ENCODE measurements around the gene SEPTIN1. TPM values are rescaled to one million over a fixed set of nuclear protein-coding genes. Genes with fewer than 3 reads are reported as not detected.

SEPTIN1 gene
- total and polyA plus RNA-seq, 2 of the 13 experiments (the other 11 are each of a cell fraction or from before 2014, with no cell fraction given) = 0.18 to 0.67 TPM

- TF ChIP-seq ZNF275 (CRISPR knock-in tag; IDR thresholded peaks at IDR 0.05; ENCODE audit: borderline replicate concordance) = 0 out of 2 replicates have a peak, but pooled peaks have one; percentile 14
- TF ChIP-seq ZNF234 (CRISPR knock-in tag; conservative IDR thresholded peaks at IDR 0.05) = no peak
- peak; percentile 79; the same call in 1 of the 2 replicates for TF ChIP-seq ZNF564 (CRISPR knock-in tag; IDR thresholded peaks at IDR 0.05)
- TF ChIP-seq ZNF20 (CRISPR knock-in tag; IDR thresholded peaks at IDR 0.05) = 0 out of 2 replicates have a peak, but pooled peaks have one; percentile 9
- TF ChIP-seq ZNF225 (CRISPR knock-in tag; IDR thresholded peaks at IDR 0.05) = peak; percentile 50; the same call in 1 of the 2 replicates
- TF ChIP-seq NFKB2 (CRISPR knock-in tag; IDR thresholded peaks at IDR 0.05; ENCODE audit: borderline replicate concordance) = 0 out of 2 replicates have a peak, but pooled peaks have one; percentile 13
- TF ChIP-seq PRPF4 (IDR thresholded peaks at IDR 0.05; ENCODE audit: low read depth, low read length, poor library complexity, severe bottlenecking) = peak; percentile 15
- peak; percentile 59 for TF ChIP-seq AGO2 (optimal IDR thresholded peaks at IDR 0.05; ENCODE audit: low read depth, low read length)
- peak; percentile 59; the same call in 1 of the 2 replicates for TF ChIP-seq ZNF589 (CRISPR knock-in tag; conservative IDR thresholded peaks at IDR 0.05)
- no peak for TF ChIP-seq ZNF883 (CRISPR knock-in tag; IDR thresholded peaks at IDR 0.05; ENCODE audit: not compliant biosample characterization)
- TF ChIP-seq ZNF451 (CRISPR knock-in tag; IDR thresholded peaks at IDR 0.05) = peak; percentile 77
- no peak for TF ChIP-seq KDM3A (CRISPR knock-in tag; IDR thresholded peaks at IDR 0.05; ENCODE audit: low read depth)
- no peak for TF ChIP-seq FOXA3 (CRISPR knock-in tag; IDR thresholded peaks at IDR 0.05)
- TF ChIP-seq TBL1XR1 (IDR thresholded peaks at IDR 0.05; ENCODE audit: borderline replicate concordance, low read length, partially characterized antibody) = no peak
- TF ChIP-seq RARA (CRISPR knock-in tag; IDR thresholded peaks at IDR 0.05) = no peak
- TF ChIP-seq KLF16 (CRISPR knock-in tag; IDR thresholded peaks at IDR 0.05) = no peak
- TF ChIP-seq HES4 (CRISPR knock-in tag; IDR thresholded peaks at IDR 0.05; ENCODE audit: borderline replicate concordance) = peak; percentile 22; the same call in 1 of the 2 replicates
- TF ChIP-seq POLR2AphosphoS5 (IDR thresholded peaks at IDR 0.05; ENCODE audit: low read depth, low read length) = 0 out of 2 replicates have a peak, but pooled peaks have one; percentile 6
- peak; percentile 85; the same call in 1 of the 2 replicates for TF ChIP-seq TEAD2 (CRISPR knock-in tag; IDR thresholded peaks at IDR 0.05)
- no peak for TF ChIP-seq KMT2A (CRISPR knock-in tag; IDR thresholded peaks at IDR 0.05)
- TF ChIP-seq ZNF317 (CRISPR knock-in tag; IDR thresholded peaks at IDR 0.05) = no peak
- TF ChIP-seq RELA (CRISPR knock-in tag; IDR thresholded peaks at IDR 0.05) = no peak
- peak; percentile 5; the same call in 1 of the 2 replicates for TF ChIP-seq ZNF768 (CRISPR knock-in tag; IDR thresholded peaks at IDR 0.05)
- TF ChIP-seq ZNF101 (CRISPR knock-in tag; IDR thresholded peaks at IDR 0.05; ENCODE audit: borderline replicate concordance, low read depth) = no peak
- 0 out of 2 replicates have a peak, but pooled peaks have one; percentile 1 for TF ChIP-seq ZNF121 (CRISPR knock-in tag; IDR thresholded peaks at IDR 0.05)
- peak; percentile 31; the same call in 1 of the 2 replicates for TF ChIP-seq HIC2 (CRISPR knock-in tag; IDR thresholded peaks at IDR 0.05; ENCODE audit: low read depth)
- 0 out of 2 replicates have a peak, but pooled peaks have one; percentile 10 for TF ChIP-seq HCFC1 (IDR thresholded peaks at IDR 0.05; ENCODE audit: low read depth, low read length)
- TF ChIP-seq RBM22 (optimal IDR thresholded peaks at IDR 0.05; ENCODE audit: low read length) = peak; percentile 10
- no peak for TF ChIP-seq CC2D1A (CRISPR knock-in tag; IDR thresholded peaks at IDR 0.05)
- TF ChIP-seq MED13 (CRISPR knock-in tag; IDR thresholded peaks at IDR 0.05) = 0 out of 2 replicates have a peak, but pooled peaks have one; percentile 3
- no peak for TF ChIP-seq LCORL (IDR thresholded peaks at IDR 0.05)
- peak; percentile 11; the same call in 1 of the 2 replicates for TF ChIP-seq LCORL (CRISPR knock-in tag; IDR thresholded peaks at IDR 0.05)
Measured at GRCh38 chr16:30355954-30356308, 26.4 kb downstream of the SEPTIN1 start (continued).
